HG02642 (cell line): ENCODE results near the gene SESTD1.
"Not testable (repeated sequence)": the region's sequence is repeated elsewhere in the genome, so short reads cannot be mapped to it uniquely, and the experiment has no call there.

Experiments used
- ATAC-seq: cut with Tn5 transposase; IDR thresholded peaks from one replicate; pipeline ENCODE4 v1.9.1; 2021; ENCODE audit warnings: mild to moderate bottlenecking; ENCODE audit not compliant: unreplicated experiment, poor library complexity

SESTD1 gene

DNA sequence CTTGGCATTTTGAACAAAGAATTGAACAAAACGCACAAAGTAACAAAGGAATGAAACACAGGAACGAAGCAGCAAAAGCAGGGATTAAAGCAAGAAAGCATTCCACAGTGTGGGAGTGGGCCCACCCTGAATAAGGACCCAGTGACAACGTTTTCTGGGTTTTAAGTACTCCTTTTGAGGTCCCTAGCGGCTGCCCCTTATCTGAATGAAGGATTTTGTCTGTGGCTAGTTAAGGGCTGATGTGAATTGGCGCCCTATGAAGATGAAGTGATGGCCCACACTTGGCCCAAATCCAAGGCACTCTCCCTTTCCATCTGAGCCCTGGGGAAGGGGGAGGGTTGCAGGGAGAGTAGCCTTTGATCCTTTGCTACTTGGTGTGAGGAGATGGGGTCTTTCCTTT lies 206.9 kb downstream of the SESTD1 start:
- no peak for ATAC-seq

DNA sequence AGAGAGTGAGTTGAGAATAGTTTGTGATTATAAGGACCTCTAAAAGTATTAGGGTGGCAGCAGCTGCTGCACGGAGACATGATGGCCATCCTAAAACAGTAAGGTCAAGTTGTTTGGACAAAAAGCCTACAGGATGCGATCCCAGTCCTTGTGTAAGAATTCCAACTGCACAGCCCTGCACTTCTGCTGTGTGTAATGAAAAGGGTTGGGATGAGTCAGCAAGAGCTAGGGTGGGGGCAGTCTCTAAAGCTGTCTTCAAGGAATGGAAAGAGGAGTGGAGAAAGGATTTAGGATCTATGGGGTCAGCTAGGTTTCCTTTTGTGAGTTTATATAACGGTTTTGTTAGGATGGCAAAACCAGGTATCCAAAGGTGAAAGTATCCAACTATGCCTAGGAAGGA lies 211.1 kb downstream of the SESTD1 start:
- not testable (repeated sequence) for ATAC-seq
